ENCODE data around the gene ADGRF1.

DNA sequence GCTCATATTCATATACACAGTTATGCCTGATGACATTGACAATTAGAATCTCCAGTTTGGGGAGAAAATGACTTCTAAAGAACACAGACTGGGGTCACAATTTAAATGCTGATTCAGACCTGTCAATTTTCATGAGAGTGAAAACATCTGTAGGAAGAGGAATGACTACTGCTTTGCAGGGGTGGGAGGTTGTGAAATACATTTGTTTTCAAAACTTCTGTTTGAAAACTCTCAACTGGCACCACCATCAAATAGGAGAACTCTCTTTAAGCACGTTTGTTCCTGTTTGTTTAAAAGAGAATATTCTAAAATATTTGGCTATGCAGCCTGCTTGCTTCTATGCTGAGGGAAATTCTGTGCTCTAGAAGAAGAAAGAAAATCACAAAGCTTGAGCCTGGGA lies 69.6 kb downstream of the ADGRF1 start:
- TF ChIP-seq POLR2AphosphoS5 (IDR thresholded peaks at IDR 0.05; ENCODE audit: low read depth, low read length) (no peak), EZH2 (IDR thresholded peaks at IDR 0.05) (no peak), POLR2A (IDR thresholded peaks at IDR 0.05; ENCODE audit: borderline replicate concordance, extremely low read depth, insufficient read depth, insufficient read length) (no peak)
- TF ChIP-seq, protein P1, sequence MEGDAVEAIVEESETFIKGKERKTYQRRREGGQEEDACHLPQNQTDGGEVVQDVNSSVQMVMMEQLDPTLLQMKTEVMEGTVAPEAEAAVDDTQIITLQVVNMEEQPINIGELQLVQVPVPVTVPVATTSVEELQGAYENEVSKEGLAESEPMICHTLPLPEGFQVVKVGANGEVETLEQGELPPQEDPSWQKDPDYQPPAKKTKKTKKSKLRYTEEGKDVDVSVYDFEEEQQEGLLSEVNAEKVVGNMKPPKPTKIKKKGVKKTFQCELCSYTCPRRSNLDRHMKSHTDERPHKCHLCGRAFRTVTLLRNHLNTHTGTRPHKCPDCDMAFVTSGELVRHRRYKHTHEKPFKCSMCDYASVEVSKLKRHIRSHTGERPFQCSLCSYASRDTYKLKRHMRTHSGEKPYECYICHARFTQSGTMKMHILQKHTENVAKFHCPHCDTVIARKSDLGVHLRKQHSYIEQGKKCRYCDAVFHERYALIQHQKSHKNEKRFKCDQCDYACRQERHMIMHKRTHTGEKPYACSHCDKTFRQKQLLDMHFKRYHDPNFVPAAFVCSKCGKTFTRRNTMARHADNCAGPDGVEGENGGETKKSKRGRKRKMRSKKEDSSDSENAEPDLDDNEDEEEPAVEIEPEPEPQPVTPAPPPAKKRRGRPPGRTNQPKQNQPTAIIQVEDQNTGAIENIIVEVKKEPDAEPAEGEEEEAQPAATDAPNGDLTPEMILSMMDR (IDR thresholded peaks at IDR 0.05 in 2 of 3, conservative IDR thresholded peaks at IDR 0.05 in 1 of 3; ENCODE audit: borderline replicate concordance in 1 of 3, insufficient read depth in 1 of 3, low read depth in 2 of 3, low read length in 2 of 3): no peak
